ENCODE data around the gene MYO18A. TPM values are rescaled to one million over a fixed set of nuclear protein-coding genes. Genes with fewer than 3 reads are reported as not detected.
"Not testable (repeated sequence)": the region's sequence is repeated elsewhere in the genome, so short reads cannot be mapped to it uniquely, and the experiment has no call there.

MYO18A gene
- total RNA-seq, 4 donors from 2014 or later, result 112 to 191 (median 136) TPM

- 53 to 84% methylated on average over 2 to 20 of the region's 20 CpGs for WGBS, 2 donors (ENCODE audit: low coverage in 1 of 2)
These were observed 90.6 kb downstream of the MYO18A start for GRCh38 chr17:29089601-29090044.

DNA sequence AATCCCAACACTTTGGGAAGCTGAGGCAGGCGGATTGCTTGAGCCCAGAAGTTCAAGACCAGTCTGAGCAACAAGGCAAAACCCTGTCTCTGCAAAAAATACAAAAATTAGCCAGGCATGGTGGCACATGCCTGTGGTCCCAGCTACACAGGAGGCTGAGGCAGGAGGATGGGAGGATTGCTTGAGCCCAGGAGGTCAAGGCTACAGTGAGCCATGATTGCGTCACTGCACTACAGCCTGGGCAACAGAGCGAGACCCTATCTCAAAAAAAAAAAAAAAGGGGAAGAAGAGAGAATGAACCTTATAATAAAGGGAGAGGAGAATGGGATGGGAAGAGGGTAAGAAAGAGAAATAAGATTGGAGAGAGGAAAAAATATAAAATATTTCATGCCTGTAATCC lies 91.4 kb downstream of the MYO18A start:
- H3K27me3 ChIP-seq; H3K4me3 ChIP-seq; in situ Hi-C loops (cut with MboI; ENCODE audit: low pct_ligation_motif_present in 1 of 4, low pct_unique_long_range_greater_than_20kb in 1 of 4, low sequenced_read_pairs in 3 of 4); intact Hi-C loops (cut with DNase I; ENCODE audit: low total_unique reads); DNase-seq; H3K9me3 ChIP-seq; H3K4me1 ChIP-seq: not testable (repeated sequence)
- peaks cover 0 to 69% (median 13%) of the 10 kb centered on the region in 4 donors for H3K36me3 ChIP-seq
- H3K27ac ChIP-seq, result peak overlapping the region in 1 of 4 donors; percentile 83
- 95 to 96% methylated on average over 2 to 3 of the region's 3 CpGs for WGBS, 2 donors (ENCODE audit: low coverage in 1 of 2)

More at GRCh38 chr17:29089601-29090044, 90.6 kb downstream of the MYO18A start:
- peak; percentile 23 for DNase-seq
- peak overlapping the region; percentile 15 to 83 (median 50) for H3K27ac ChIP-seq
- no peaks in the 10 kb centered on the region for H3K27me3 ChIP-seq
- TF ChIP-seq, protein P1, sequence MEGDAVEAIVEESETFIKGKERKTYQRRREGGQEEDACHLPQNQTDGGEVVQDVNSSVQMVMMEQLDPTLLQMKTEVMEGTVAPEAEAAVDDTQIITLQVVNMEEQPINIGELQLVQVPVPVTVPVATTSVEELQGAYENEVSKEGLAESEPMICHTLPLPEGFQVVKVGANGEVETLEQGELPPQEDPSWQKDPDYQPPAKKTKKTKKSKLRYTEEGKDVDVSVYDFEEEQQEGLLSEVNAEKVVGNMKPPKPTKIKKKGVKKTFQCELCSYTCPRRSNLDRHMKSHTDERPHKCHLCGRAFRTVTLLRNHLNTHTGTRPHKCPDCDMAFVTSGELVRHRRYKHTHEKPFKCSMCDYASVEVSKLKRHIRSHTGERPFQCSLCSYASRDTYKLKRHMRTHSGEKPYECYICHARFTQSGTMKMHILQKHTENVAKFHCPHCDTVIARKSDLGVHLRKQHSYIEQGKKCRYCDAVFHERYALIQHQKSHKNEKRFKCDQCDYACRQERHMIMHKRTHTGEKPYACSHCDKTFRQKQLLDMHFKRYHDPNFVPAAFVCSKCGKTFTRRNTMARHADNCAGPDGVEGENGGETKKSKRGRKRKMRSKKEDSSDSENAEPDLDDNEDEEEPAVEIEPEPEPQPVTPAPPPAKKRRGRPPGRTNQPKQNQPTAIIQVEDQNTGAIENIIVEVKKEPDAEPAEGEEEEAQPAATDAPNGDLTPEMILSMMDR (IDR thresholded peaks at IDR 0.05), result no peak
- no peak for TF ChIP-seq EP300 (IDR thresholded peaks at IDR 0.05; ENCODE audit: low read depth)
- TF ChIP-seq POLR2AphosphoS5 (IDR thresholded peaks at IDR 0.05), result no peak
- no peak for TF ChIP-seq POLR2A (IDR thresholded peaks at IDR 0.05)
- H3K4me1 ChIP-seq, result no peaks in the 10 kb centered on the region
- no peaks in the 10 kb centered on the region for H3K9me3 ChIP-seq
- in situ Hi-C loops (cut with MboI; ENCODE audit: low pct_ligation_motif_present in 1 of 4, low pct_unique_long_range_greater_than_20kb in 1 of 4, low sequenced_read_pairs in 3 of 4), result no loop called here
- peaks cover 0 to 76% (median 13%) of the 10 kb centered on the region in 4 donors for H3K36me3 ChIP-seq
- H3K4me3 ChIP-seq, result no peak overlapping the region
- intact Hi-C loops (cut with DNase I; ENCODE audit: low total_unique reads), result no loop called here

GRCh38 chr17:29086628-29087332 lies 93.4 kb downstream of the MYO18A start:
- intact Hi-C loops (cut with DNase I; ENCODE audit: low total_unique reads) (no loop called here), in situ Hi-C loops (cut with MboI; ENCODE audit: low pct_ligation_motif_present in 1 of 4, low pct_unique_long_range_greater_than_20kb in 1 of 4, low sequenced_read_pairs in 3 of 4) (no loop called here)
- Histone ChIP-seq H3K9me3 (no peaks in the 10 kb centered on the region), H3K4me3 (no peak overlapping the region), H3K27me3 (no peaks in the 10 kb centered on the region), H3K36me3 (peaks cover 0 to 55% (median 13%) of the 10 kb centered on the region in 4 donors), H3K4me1 (no peaks in the 10 kb centered on the region), H3K27ac (no peak overlapping the region)
- WGBS, 2 donors (ENCODE audit: low coverage in 1 of 2), result 94 to 97% methylated on average over 12 to 19 of the region's 19 CpGs
- TF ChIP-seq POLR2AphosphoS5 (IDR thresholded peaks at IDR 0.05) (no peak), POLR2A (IDR thresholded peaks at IDR 0.05) (no peak), EP300 (IDR thresholded peaks at IDR 0.05; ENCODE audit: low read depth) (no peak)
- TF ChIP-seq, protein P1 (IDR thresholded peaks at IDR 0.05), result no peak
- DNase-seq, result no peak

DNA sequence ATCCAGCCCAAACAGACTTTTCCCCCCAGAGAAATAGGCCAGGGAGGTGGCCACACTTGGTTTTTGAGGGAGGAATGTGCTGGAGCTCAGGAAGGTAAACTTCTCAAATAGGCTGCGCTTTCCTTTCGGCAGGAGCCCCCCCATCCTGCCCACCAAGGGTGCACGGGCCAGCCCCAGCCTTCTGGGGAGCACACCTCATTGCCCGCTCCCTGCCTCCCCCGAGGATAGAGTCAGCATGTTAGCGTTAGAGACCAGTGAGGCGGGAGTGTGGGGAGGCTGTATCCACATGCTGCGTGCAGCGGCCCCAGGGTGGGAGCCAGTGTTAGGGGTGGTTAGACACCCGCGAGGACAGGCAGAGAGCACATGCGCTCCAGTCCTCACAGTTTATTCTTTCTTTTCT lies 95.0 kb downstream of the MYO18A start:
- H3K27me3 ChIP-seq, result no peaks in the 10 kb centered on the region
- H3K9me3 ChIP-seq, result no peaks in the 10 kb centered on the region
- no peak overlapping the region for H3K4me3 ChIP-seq
- H3K4me1 ChIP-seq, result no peaks in the 10 kb centered on the region
- WGBS, 2 donors (ENCODE audit: low coverage in 1 of 2), result 92 to 94% methylated on average over 4 to 12 of the region's 12 CpGs
- in situ Hi-C loops (cut with MboI; ENCODE audit: low pct_ligation_motif_present in 1 of 4, low pct_unique_long_range_greater_than_20kb in 1 of 4, low sequenced_read_pairs in 3 of 4), result no loop called here
- peak overlapping the region in 1 of 4 donors; percentile 53 for H3K27ac ChIP-seq
- peaks cover 0 to 53% (median 10%) of the 10 kb centered on the region in 4 donors for H3K36me3 ChIP-seq
- DNase-seq, result no peak
- intact Hi-C loops (cut with DNase I; ENCODE audit: low total_unique reads), result no loop called here
- TF ChIP-seq POLR2AphosphoS5 (IDR thresholded peaks at IDR 0.05) (no peak), EP300 (IDR thresholded peaks at IDR 0.05; ENCODE audit: low read depth) (no peak), POLR2A (IDR thresholded peaks at IDR 0.05) (no peak)
- TF ChIP-seq, protein P1 (IDR thresholded peaks at IDR 0.05), result no peak
